Measurements from ENCODE around the gene CRYBA1. TPM values are rescaled to one million over a fixed set of nuclear protein-coding genes. Genes with fewer than 3 reads are reported as not detected.
"Not testable (repeated sequence)": the region's sequence is repeated elsewhere in the genome, so short reads cannot be mapped to it uniquely, and the experiment has no call there.

Gene CRYBA1, protein sequence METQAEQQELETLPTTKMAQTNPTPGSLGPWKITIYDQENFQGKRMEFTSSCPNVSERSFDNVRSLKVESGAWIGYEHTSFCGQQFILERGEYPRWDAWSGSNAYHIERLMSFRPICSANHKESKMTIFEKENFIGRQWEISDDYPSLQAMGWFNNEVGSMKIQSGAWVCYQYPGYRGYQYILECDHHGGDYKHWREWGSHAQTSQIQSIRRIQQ
- total RNA-seq: not detected

DNA sequence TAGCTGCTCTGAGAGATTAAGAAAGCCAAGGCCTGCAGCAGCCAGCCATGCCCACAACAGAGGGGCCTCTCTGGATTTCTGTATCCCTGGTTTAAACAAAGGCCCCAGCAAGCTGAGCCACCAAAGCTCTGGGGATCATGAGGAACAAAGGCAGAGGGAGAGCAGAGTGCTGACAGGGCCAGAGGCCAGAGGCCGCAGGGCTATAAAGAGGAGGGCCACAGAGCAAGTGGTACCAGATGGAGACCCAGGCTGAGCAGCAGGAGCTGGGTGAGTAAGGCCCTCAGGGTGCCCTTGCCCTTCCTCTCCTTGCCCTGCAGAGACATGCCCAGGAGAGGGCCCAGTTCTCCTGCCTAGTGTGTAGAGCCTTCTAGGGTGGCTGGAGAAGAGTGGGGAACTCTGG is at the start of gene CRYBA1:
TSS of gene CRYBA1 (plus strand) at position 232 of the 400 bp plus-strand sequence. CDS start at position 237, 5 bp downstream.
- no peak within 1 kb of the TSS for H3K27ac ChIP-seq
- H3K36me3 ChIP-seq: no peaks in the 10 kb centered on the region
- no peaks in the 10 kb centered on the region for H3K27me3 ChIP-seq
- intact Hi-C loops (cut with DNase I; ENCODE audit: low total_unique reads): no loop called here
- H3K4me1 ChIP-seq: no peaks in the 10 kb centered on the region
- H3K4me3 ChIP-seq: no peak within 1 kb of the TSS
- no peak for DNase-seq
- TF ChIP-seq POLR2A (IDR thresholded peaks at IDR 0.05): no peak
- TF ChIP-seq, protein P1, sequence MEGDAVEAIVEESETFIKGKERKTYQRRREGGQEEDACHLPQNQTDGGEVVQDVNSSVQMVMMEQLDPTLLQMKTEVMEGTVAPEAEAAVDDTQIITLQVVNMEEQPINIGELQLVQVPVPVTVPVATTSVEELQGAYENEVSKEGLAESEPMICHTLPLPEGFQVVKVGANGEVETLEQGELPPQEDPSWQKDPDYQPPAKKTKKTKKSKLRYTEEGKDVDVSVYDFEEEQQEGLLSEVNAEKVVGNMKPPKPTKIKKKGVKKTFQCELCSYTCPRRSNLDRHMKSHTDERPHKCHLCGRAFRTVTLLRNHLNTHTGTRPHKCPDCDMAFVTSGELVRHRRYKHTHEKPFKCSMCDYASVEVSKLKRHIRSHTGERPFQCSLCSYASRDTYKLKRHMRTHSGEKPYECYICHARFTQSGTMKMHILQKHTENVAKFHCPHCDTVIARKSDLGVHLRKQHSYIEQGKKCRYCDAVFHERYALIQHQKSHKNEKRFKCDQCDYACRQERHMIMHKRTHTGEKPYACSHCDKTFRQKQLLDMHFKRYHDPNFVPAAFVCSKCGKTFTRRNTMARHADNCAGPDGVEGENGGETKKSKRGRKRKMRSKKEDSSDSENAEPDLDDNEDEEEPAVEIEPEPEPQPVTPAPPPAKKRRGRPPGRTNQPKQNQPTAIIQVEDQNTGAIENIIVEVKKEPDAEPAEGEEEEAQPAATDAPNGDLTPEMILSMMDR (IDR thresholded peaks at IDR 0.05): no peak
- H3K9me3 ChIP-seq: no peaks in the 10 kb centered on the region

DNA sequence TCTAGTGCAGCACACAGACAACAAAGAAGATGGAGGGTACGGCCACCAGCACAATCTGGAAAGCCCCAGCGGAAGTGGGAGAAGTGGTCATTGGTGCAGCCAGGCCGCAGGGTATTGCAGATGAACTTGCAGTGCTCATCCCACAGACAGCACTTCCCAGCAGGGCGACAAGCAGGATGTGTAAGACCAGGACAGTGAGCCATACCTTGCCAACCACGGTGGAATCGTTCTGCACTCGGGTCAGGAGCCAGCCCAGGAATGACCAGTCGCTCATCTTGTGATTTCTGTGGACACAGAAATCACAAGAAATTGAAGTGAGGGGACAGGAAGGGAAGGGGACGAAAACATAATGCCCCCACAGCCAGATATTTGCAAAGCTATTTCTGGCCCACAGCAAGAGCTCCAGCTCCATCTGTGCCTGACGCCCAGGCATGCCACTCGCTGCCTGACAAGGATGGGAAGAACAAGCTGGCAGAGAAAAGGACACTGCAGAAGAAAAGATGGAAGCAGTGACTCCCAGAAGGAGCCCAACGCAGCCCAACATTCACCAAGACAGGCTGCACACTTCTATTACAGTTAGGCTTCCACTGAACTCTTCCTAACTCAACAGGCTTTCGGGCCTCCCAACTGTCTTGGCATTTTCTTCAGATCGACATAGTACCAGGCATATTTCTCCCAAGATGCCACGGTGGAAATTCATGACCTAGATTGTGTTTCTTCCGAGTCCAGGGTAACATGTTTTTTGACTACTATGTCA is 49.0 kb upstream of the CRYBA1 start:
- no peaks in the 10 kb centered on the region for H3K4me1 ChIP-seq
- DNase-seq: no peak
- no peak overlapping the region for H3K4me3 ChIP-seq
- H3K9me3 ChIP-seq: no peaks in the 10 kb centered on the region
- no peak overlapping the region for H3K27ac ChIP-seq
- H3K27me3 ChIP-seq: no peaks in the 10 kb centered on the region
- TF ChIP-seq, protein P1 (IDR thresholded peaks at IDR 0.05): no peak
- TF ChIP-seq POLR2A (IDR thresholded peaks at IDR 0.05): no peak
- intact Hi-C loops (cut with DNase I; ENCODE audit: low total_unique reads): no loop called here
- H3K36me3 ChIP-seq: no peaks in the 10 kb centered on the region

DNA sequence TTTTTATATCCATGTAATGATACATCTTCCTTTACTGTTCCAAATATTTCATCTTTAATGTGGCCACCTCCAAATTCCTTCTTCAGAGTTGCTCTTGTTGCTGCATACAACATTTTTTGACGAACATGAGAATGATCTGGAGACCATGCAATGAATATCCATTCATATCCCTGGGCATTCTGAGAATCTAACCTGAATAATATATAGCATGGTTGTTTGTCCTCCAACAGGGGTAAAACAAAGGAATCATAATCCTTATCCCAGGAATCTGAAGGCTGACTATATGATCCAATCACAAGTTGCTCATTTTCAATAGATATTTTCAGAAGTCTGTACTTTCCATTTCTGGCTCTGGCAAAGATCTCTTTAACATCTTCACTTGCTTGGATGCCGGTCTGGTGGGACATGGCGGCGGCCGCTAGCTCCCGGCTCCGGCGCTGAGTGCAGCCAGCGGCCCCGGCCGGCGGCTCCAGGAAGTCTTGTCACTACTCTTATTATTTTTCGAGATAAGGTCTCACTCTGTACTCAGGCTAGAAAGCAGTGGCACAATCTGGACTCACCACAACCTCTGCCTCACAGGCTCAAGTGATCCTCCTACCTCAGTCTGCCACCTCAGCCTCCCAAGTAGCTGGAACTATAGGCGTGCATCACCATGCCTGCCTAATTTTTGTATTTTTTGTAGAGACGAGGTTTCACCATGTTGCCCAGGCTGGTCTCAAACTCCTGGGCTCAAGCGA is 42.4 kb upstream of the CRYBA1 start:
- H3K27me3 ChIP-seq; H3K27ac ChIP-seq; H3K9me3 ChIP-seq; intact Hi-C loops (cut with DNase I; ENCODE audit: low total_unique reads); H3K4me1 ChIP-seq; DNase-seq; H3K4me3 ChIP-seq; H3K36me3 ChIP-seq: not testable (repeated sequence)

DNA sequence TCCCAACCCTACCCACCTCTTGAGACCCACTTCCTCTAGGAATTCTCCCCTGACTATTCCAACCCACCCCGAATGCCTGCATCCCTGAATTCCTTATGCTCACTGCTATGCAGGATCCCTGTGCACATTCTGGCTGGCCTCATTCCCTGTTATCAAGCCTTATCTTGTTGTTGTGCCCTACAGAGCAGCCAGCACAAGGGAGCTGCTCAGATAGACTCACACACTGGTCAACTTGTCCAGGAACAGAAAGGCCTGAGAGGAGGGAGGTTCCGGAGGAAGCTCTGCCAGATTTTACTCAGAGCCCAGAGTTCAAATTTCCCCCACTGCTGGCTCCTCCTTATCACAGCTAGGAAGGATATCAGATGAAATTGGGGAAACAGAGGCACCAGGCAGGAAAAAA is 41.6 kb upstream of the CRYBA1 start:
- no peak for DNase-seq
- intact Hi-C loops (cut with DNase I; ENCODE audit: low total_unique reads): no loop called here
- H3K9me3 ChIP-seq: no peaks in the 10 kb centered on the region
- H3K4me1 ChIP-seq: no peaks in the 10 kb centered on the region
- H3K4me3 ChIP-seq: no peak overlapping the region
- H3K27ac ChIP-seq: no peak overlapping the region
- no peaks in the 10 kb centered on the region for H3K36me3 ChIP-seq
- no peaks in the 10 kb centered on the region for H3K27me3 ChIP-seq
- TF ChIP-seq POLR2A (IDR thresholded peaks at IDR 0.05): no peak
- TF ChIP-seq, protein P1 (IDR thresholded peaks at IDR 0.05): no peak

DNA sequence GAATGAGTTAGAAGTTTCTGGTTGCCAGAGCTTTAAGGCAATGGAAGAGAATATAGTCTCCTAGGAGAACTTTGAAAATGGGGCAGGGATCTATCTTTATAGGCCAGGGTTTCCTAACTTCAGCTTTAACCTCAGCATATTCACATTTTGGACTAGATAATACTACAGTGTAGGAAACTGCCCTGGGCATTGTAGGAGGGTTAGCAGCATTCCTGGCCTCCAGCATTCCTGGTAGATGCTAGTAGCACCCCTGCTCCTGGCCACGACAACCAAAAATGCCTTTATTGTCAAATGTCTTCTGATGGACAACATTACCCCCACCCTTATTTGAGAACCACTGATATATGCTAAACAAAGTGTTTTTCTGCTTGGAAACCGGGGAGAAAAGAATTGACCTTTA is 38.7 kb upstream of the CRYBA1 start:
- TF ChIP-seq POLR2A (IDR thresholded peaks at IDR 0.05): no peak
- TF ChIP-seq, protein P1 (IDR thresholded peaks at IDR 0.05): no peak
- no peak for DNase-seq
- H3K9me3 ChIP-seq: no peaks in the 10 kb centered on the region
- no peak overlapping the region for H3K27ac ChIP-seq
- H3K4me3 ChIP-seq: no peak overlapping the region
- no peaks in the 10 kb centered on the region for H3K36me3 ChIP-seq
- intact Hi-C loops (cut with DNase I; ENCODE audit: low total_unique reads): no loop called here
- H3K27me3 ChIP-seq: no peaks in the 10 kb centered on the region
- H3K4me1 ChIP-seq: no peaks in the 10 kb centered on the region
